Heart right ventricle (tissue), 16 donors: ENCODE data around the gene ANKRD6. TPM values are rescaled to one million over a fixed set of nuclear protein-coding genes. Genes with fewer than 3 reads are reported as not detected.
"Not testable (repeated sequence)": the region's sequence is repeated elsewhere in the genome, so short reads cannot be mapped to it uniquely, and the experiment has no call there.

Experiments
- ATAC-seq, 8 donors: fragments of 200-7000 bp; cut with Tn5 transposase; one replicate each; pipeline ENCODE4 v1.9.1; 2020; ENCODE audit warnings: mild to moderate bottlenecking in 8 of 8, moderate library complexity in 8 of 8, moderate number of reproducible peaks in 1 of 8
- DNase-seq, 2 donors: peaks; one replicate each; pipeline ENCODE4 v3.0.0-alpha.2; 2020
- H3K27ac ChIP-seq, 10 donors: fragments of 200-600 bp; sonication (generic) in 2 of 10; one replicate each; pipeline versions ENCODE4 v1.5.0 to v1.8.0; 2020 to 2022; ENCODE audit warnings: mild to moderate bottlenecking in 3 of 10
- H3K27me3 ChIP-seq, 7 donors: fragments of 200-600 bp; one replicate each; pipeline ENCODE4 v1.8.0; 2021 to 2022; ENCODE audit warnings: mild to moderate bottlenecking in 2 of 7
- H3K36me3 ChIP-seq, 9 donors: fragments of 200-600 bp; sonication (generic) in 1 of 9; one replicate each; pipeline versions ENCODE4 v1.5.0 to v1.8.0; 2020 to 2022; ENCODE audit warnings: mild to moderate bottlenecking in 2 of 9
- H3K4me1 ChIP-seq, 9 donors: fragments of 200-600 bp; sonication (generic) in 1 of 9; one replicate each; pipeline versions ENCODE4 v1.5.0 to v1.8.0; 2020 to 2022; ENCODE audit warnings: mild to moderate bottlenecking in 4 of 9
- H3K4me3 ChIP-seq, 10 donors: fragments of 200-600 bp; sonication (generic) in 2 of 10; one replicate each; pipeline versions ENCODE4 v1.5.0 to v1.8.0; 2020 to 2022; ENCODE audit warnings: mild to moderate bottlenecking in 7 of 10, moderate library complexity in 2 of 10
- H3K9me3 ChIP-seq, 11 donors: fragments of 200-600 bp in 10 of 11; sonication (generic) in 2 of 11; one replicate each; pipeline versions ENCODE4 v1.5.0 to v1.8.0; 2013 to 2022; ENCODE audit warnings: mild to moderate bottlenecking in 2 of 11, control low read depth in 1 of 11, moderate library complexity in 1 of 11
- WGBS, 2 donors: extraction: QIAGEN DNeasy Blood & Tissue Kit; methylation state at CpG; one replicate each; pipeline ENCODE4 v1.1.7; 2013; ENCODE audit warnings: inconsistent platforms in 1 of 2; 5-methylcytosine and 5-hydroxymethylcytosine counted together
- intact Hi-C, 10 donors: fragments of 100-400 bp; cut with DNase I; formaldehyde crosslinking; loops; one replicate each; pipeline versions ENCODE4 v1.11.1 to v1.14.2; 2022
- polyA plus RNA-seq, 2 donors: library from polyadenylated mRNA; stranded (reverse); fragments of 200-250 nt; gene quantifications; one replicate each; pipeline ENCODE4 v1.2.3, GENCODE V29; 2013
- total RNA-seq, 10 donors: library from RNA; stranded (reverse); fragmentation: NEBNext Ultra II Directional in 3 of 10; extraction: Animal tissue kit (Norgen Biotek cat#: 25700) in 3 of 10; gene quantifications; one replicate each; pipeline versions ENCODE4 v1.2.1 to v1.2.4, GENCODE V29; 2021 to 2023
- TF ChIP-seq, protein P1 (sequence below), 9 donors: fragments of 200-600 bp; sonication (generic) in 2 of 9; IDR thresholded peaks; one replicate each; pipeline versions ENCODE4 v1.5.0 to v1.8.0; 2021 to 2022; ENCODE audit warnings: antibody characterized with exemption in 9 of 9, mild to moderate bottlenecking in 5 of 9, moderate library complexity in 1 of 9
- donor health status: Arrhythmogenic right ventricular cardiomyopathy.
- donor health status: ischemic (EF 13 %, LVEDD 7.1; RV severe dilation, severe dysfunction).
- donor health status: healthy with polysubstance abuse.
- donor health status: DM: no; HTN: yes; CAD: no.
- donor health status: DM: no; HTN: no; CAD: no.
- donor health status: ischemic (EF 25% LVEDD 6.9; RV normal size, moderate dysfunction).
- donor health status: ischemic (EF 25% LVEDD 5.7; RV mildly dilated, moderate dysfunction).
- donor health status: healthy.
- donor health status: DM: yes; HTN: yes; CAD: no.
- donor health status: Ischemic cardiomyopathy.
- donor health status: ischemic (EF 35%, LVEDD 5.7; RV mildly dilated, moderate dysfunction).
- donor health status: nonischemic (EF 11% LVEDD 7.7; RV severe dilation, severe dysfunction).
- donor health status: DM: yes; HTN: yes; CAD: no.
- donor health status: PGD.
- donor health status: ischemic (EF 29% LVEDD 5.4; RV normal size, mild dysfunction).
- donor health status: nonischemic (EF 23%, LVEDD 6.1; RV moderate dilation, normal function).

The ANKRD6 gene
- total and polyA plus RNA-seq, 12 donors = 2.0 to 18.2 (median 9.6) TPM

DNA sequence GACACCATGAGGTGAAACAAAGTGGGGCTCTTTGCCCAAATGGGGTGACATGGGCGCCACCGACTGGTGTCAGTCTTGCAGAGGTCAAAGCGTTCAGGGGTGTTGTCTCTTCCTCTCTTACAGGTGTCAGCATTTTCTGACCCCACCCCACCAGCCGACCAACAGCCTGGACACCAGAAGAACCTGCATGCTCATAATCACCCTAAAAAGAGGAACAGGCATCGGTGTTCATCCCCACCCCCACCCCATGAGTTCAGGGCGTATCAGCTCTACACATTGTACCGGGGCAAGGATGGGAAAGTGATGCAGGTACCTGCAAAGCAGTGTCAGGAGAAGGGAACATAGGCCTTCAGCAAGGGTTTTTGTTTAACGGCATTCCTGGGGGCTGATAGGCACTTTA, 190.8 kb downstream of the ANKRD6 start:
- ATAC-seq (no peak), DNase-seq (no peak)
- TF ChIP-seq, protein P1, sequence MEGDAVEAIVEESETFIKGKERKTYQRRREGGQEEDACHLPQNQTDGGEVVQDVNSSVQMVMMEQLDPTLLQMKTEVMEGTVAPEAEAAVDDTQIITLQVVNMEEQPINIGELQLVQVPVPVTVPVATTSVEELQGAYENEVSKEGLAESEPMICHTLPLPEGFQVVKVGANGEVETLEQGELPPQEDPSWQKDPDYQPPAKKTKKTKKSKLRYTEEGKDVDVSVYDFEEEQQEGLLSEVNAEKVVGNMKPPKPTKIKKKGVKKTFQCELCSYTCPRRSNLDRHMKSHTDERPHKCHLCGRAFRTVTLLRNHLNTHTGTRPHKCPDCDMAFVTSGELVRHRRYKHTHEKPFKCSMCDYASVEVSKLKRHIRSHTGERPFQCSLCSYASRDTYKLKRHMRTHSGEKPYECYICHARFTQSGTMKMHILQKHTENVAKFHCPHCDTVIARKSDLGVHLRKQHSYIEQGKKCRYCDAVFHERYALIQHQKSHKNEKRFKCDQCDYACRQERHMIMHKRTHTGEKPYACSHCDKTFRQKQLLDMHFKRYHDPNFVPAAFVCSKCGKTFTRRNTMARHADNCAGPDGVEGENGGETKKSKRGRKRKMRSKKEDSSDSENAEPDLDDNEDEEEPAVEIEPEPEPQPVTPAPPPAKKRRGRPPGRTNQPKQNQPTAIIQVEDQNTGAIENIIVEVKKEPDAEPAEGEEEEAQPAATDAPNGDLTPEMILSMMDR (IDR thresholded peaks at IDR 0.05) = no peak
- 87 to 92% methylated on average over 8 of the region's 8 CpGs for WGBS, 2 donors
- no peaks in the 10 kb centered on the region for H3K9me3 ChIP-seq
- H3K27me3 ChIP-seq = no peaks in the 10 kb centered on the region
- H3K36me3 ChIP-seq = peaks cover 0 to 67% (median 8%) of the 10 kb centered on the region in 9 donors
- H3K27ac ChIP-seq = no peak overlapping the region
- no peak overlapping the region for H3K4me3 ChIP-seq
- intact Hi-C loops = no loop called here
- H3K4me1 ChIP-seq = no peaks in the 10 kb centered on the region

DNA sequence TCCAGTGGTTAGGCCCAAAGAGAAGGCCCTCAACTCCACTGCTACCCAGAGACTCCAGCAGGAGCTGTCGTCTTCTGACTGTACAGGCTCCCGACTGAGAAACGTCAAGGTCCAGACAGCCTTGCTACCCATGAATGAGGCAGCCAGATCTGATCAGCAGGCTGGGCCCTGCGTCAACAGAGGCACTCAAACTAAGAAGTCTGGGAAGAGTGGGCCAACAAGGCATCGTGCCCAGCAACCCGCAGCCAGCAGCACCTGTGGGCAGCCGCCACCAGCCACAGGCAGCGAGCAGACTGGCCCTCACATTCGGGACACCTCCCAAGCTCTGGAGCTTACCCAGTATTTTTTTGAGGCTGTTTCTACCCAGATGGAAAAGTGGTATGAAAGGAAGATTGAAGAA, 197.5 kb downstream of the ANKRD6 start:
- ATAC-seq = peak; percentile 29 to 98 (median 84)
- H3K9me3 ChIP-seq = no peaks in the 10 kb centered on the region
- H3K27me3 ChIP-seq = no peaks in the 10 kb centered on the region
- TF ChIP-seq, protein P1 (IDR thresholded peaks at IDR 0.05) = no peak
- DNase-seq = peak; percentile 47 to 72
- H3K36me3 ChIP-seq = peaks cover 0 to 70% (median 4%) of the 10 kb centered on the region in 9 donors
- intact Hi-C loops = no loop called here
- WGBS, 2 donors = 61 to 64% methylated on average over 9 of the region's 9 CpGs
- H3K4me3 ChIP-seq = no peak overlapping the region
- H3K4me1 ChIP-seq = peaks cover 0 to 8% (median 0%) of the 10 kb centered on the region in 9 donors
- no peak overlapping the region for H3K27ac ChIP-seq

DNA sequence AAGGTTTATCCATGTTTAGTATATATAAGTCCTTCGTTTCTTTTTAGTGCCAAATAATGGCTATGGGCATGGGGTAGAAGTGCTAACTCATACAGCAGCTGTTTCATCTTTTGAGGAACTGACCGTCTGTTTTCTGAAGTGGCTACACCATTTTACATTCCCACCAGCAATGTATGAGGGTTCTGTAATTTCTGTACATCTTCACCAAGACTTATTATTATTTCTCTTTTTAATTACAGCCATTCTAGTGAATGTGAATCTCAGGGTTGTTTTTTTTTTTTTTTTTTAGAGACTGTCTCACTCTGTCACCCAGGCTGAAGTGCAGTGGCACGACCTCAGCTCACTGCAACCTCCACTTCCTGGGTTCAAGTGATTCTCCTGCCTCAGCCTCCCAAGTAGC, 203.5 kb downstream of the ANKRD6 start:
- H3K27ac ChIP-seq, intact Hi-C loops, H3K27me3 ChIP-seq, ATAC-seq, H3K9me3 ChIP-seq, DNase-seq, H3K4me3 ChIP-seq: not testable (repeated sequence)
- peaks cover 0 to 44% (median 0%) of the 10 kb centered on the region in 9 donors for H3K36me3 ChIP-seq
- H3K4me1 ChIP-seq = peaks cover 3 to 23% (median 18%) of the 10 kb centered on the region in 9 donors
- WGBS, 2 donors = 98 to 99% methylated on average over 3 of the region's 3 CpGs

DNA sequence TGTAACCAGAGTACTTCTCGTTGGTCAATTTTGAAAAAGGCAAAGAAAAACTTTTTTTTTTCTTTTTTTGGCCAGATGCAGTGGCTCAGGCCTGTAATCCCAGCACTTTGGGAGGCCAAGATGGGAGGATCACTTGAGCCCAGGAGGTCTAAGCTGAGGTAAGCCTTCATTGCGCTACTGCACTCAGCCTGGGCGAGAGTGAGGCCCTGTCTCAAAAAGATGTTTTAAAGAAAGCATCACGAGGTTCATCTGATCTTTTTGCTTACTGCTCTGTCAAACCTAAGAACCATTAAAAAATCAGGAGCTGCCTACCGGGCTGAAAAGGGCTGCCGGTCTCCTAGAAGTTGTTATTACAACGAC, 205.0 kb downstream of the ANKRD6 start:
- 18 to 23% methylated on average over 7 of the region's 7 CpGs for WGBS, 2 donors
- Histone ChIP-seq H3K9me3 (no peaks in the 10 kb centered on the region), H3K27ac (peak overlapping the region; percentile 87 to 95 (median 92)), H3K4me3 (peak overlapping the region; percentile 63 to 81 (median 70)), H3K4me1 (peaks cover 3 to 23% (median 18%) of the 10 kb centered on the region in 9 donors), H3K36me3 (peaks cover 0 to 49% (median 0%) of the 10 kb centered on the region in 9 donors), H3K27me3 (no peaks in the 10 kb centered on the region)
- TF ChIP-seq, protein P1 (IDR thresholded peaks at IDR 0.05) = no peak
- intact Hi-C loops = no loop called here
- ATAC-seq (no peak), DNase-seq (no peak)

DNA sequence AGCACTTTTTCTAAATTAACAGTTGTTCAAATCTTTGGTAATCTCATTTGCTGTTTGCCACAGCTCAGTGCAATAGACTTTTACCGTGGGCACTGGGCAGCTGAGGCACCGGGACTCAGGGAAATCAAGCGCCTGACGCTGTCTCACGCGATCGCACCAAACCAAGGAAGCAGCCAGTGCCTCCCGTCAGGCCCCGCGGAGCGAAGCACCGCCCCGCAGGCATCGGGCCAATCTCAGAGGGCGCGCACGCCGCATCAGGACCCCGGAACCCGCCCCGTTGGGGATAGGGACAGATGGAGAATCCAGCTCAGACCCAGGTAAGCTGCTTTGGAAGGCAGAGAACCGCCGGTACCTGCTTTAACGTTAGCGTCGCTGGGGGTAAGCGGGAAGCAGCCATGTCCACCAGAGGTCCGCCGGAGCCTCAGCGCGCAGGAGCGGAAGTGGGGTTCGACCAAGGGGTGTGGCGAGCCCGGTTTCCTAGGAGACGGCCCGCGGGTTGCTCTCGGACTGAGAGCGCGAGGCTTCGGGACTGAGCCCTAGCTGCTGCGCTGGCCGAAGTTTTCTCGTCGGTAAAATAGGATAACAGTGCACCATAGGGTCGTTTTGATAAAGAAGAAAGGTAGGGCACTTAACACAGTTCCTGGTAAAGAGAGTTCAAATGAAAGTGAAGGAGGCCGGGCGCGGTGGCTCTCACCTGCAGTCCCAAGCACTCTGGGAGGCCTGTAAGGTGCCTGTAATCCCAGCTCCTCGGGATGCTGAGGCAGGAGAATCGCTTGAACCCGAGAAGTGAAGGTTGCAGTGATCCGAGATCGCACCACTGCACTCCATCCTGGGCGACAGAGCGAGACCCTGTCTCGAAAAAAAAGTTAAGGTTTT, 205.6 kb downstream of the ANKRD6 start, which contains the start of gene LYRM2:
Gene LYRM2, minus strand, starts transcription at position 428 of the 876 bp plus-strand sequence. Its CDS starts 31 bp downstream, at position 397.
- DNase-seq (peak; percentile 95), ATAC-seq (peak; percentile 99 to 100 (median 99))
- Histone ChIP-seq H3K27ac (peak within 1 kb of the TSS; percentile 87 to 95 (median 92)), H3K4me3 (peak within 1 kb of the TSS; percentile 63 to 81 (median 70)), H3K36me3 (peaks cover 0 to 51% (median 3%) of the 10 kb centered on the region in 9 donors), H3K27me3 (no peaks in the 10 kb centered on the region), H3K4me1 (peaks cover 3 to 27% (median 18%) of the 10 kb centered on the region in 9 donors), H3K9me3 (no peaks in the 10 kb centered on the region)
- 1 to 3% methylated on average over 58 of the region's 58 CpGs for WGBS, 2 donors
- TF ChIP-seq, protein P1 (IDR thresholded peaks at IDR 0.05) = peak in 4 of 9 donors; percentile 8 to 43 (median 34)
- intact Hi-C loops = no loop called here
